HG03159 (cell line): ENCODE data around the gene CC2D2A.
A peak's percentile ranks its signal among the peaks of the same experiment; 100 is the strongest.

ENCODE experiments used
- ATAC-seq: cut with Tn5 transposase; IDR thresholded peaks from one replicate; pipeline ENCODE4 v1.9.1; 2021; ENCODE audit warnings: mild to moderate bottlenecking, moderate library complexity; ENCODE audit not compliant: unreplicated experiment

The CC2D2A gene

GRCh38 chr4:15636818-15637217 is 167.1 kb downstream of the CC2D2A start:
- ATAC-seq, result no peak

DNA sequence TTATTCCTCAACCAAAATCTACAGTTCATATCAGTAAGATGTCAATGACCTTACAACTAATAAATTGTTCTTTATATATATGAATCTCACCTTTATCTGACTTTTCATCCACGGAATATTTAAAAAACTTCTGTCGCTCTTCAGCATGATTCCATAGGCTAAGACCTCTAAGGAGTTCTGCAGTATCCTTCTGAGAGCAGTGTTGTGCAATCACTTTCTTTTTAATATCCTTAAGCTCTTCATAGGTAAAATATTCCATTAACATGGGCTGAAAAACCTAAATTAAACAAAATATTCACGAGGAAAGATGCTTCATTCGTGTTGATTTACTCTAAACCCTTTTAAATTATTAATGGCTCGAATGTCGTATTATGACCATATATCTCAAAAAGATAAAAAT is 168.7 kb downstream of the CC2D2A start:
- no peak for ATAC-seq

GRCh38 chr4:15648600-15648999 is 178.9 kb downstream of the CC2D2A start:
- peak; percentile 59 for ATAC-seq

DNA sequence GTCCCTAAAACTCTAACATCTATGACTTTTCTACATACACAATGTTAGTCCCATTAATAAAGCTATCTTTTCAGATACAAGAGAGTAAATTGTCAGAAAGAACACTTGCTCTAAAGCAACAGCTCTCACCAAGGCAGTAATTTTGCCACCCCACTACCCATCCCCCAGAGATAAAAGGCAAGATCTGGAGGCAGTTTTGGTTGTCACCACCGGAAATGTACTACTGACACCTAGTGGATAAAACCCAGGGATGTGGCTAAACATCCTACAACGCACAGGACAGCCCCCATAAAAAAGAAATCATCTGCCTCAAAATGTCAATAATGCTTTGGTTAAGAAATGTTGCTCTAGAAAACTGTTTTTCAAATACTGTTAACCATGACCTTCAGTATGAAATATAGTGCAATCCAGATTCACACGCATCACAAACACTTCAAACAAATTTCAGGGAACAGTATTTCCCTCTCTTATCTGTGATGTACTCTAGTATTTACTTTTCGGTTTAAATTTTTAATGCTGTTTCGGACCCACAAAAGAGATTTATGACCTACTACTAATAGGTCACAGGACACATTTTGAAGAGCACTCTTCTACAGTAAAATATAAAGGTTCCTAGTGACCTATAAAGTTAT is 180.3 kb downstream of the CC2D2A start:
- ATAC-seq, result peak; percentile 43
